SKM-1 treated with dmso at 0.1 percent for 144 hours (cell line): ENCODE data around the gene TMEM176B.

Experiments
- DNase-seq: peaks from one replicate; lab custom pipeline; 2025; ENCODE audit not compliant: unreplicated experiment; lab: John Stamatoyannopoulos, UW

TMEM176B gene

DNA sequence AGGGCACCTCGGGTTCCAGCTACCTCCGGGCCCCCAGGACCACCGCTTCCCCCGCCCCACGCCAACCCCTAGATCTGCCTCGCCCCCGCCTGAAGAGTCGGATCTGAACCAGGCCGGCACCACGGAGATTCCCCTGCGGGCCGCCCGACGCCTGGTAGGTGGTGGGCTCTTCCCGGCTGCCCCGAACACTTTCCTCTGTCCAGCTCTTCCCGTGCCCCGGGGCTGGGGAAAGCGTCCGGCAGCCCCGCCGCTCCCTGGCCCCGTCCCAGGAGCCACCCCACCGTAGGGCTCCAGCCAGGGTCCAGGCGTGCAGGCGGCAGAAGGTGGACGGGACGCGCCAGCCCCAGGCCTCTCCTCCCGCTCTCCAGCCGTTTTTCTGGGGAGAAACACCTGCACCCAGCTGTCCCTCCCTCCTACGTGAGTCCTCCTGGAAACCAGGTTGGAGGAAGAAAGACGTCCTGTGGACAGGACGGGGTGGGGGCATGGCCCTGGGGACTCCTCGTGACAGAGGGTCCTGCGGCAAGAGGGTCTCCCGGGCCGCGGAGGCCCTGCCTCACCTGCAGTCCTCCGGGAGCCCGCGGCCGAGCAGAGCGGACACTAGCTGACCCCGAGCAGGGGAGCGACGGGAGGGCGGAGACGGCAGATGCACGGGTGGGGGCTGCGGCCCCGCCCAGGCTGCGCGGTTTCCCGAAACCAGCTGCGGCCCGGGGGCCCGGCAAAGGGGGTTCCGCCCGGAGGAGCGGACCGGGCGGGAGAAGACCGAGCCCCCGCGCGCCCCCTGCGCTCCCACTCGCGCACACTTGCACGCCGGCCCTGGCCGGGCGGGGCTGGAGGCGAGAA lies at the start of gene TMEM176B:
TMEM176B (minus strand) TSS at position 624 of the 840 bp plus-strand sequence. CDS start 3,795 bp downstream, outside the sequence.
- no peak for DNase-seq

DNA sequence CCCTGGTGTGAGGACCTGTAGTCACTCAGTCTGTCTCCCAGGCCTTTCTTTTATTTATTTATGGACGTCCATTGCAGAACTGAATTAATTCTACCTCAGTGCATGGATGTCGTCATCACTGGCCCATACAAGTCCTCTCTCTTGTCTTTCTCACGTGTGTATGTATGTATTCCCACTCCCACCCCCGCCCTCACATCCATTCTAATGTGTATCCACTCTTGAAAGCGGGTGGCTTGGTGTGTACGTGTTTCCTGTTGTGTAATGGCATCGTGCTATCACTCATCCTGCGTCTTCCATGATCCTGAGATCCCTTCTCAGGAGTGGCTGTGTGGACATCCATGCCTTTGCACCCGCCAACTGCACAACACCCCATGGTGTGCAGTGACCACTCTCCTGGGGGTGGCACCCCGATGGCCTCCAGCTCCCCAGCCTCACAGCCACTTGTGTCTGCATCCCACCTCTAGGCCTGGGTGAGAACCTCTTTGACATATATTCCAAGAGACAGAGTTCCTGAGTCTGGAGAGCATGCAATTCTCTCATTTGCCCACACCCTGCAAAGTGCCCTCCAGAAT lies 49.1 kb upstream of the TMEM176B start:
- no peak for DNase-seq

DNA sequence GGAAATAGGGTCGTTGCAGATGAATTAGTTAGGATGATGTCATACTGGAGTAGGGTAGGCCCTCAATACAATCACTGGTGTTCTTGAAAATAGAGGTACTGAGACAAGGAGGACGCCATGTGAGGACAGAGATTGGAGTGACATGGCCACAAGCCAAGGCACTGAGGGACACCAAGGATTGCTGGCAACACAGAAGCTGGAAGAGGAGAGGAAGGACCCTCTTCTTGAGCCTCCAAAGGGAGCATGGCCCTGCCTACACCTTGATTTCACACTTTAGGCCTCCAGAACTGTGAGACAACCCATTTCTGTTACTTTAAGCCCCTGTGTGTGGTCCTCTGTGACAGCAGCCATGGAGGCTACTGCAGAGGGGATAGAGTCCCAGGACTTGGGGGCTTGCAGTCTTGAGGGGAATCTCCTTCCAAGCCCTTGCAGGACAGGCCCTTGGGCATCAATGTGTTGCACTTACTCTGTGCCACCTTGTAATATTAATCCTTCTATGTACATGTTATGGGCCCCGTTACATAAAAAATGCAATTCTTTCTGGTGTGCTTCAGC lies 48.5 kb upstream of the TMEM176B start:
- no peak for DNase-seq

DNA sequence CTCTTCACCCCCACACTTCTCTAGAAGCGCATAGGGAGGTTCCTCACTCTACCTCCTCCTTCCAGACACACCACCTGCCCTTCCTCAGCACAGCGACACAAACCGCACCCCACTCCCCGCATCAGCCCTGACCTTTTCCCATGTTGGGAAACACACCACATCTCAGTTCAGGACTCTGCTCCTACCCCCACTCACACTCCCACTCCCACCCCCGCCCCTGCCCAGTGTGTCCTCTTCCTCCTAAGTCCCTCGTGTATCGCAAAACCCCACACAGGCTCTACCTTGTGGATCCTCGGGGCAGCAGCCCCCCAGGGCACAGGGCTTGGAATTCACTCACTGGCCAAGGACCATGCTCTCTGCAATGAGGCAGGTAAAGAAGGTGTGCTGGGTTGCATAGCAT lies 47.9 kb upstream of the TMEM176B start:
- no peak for DNase-seq

DNA sequence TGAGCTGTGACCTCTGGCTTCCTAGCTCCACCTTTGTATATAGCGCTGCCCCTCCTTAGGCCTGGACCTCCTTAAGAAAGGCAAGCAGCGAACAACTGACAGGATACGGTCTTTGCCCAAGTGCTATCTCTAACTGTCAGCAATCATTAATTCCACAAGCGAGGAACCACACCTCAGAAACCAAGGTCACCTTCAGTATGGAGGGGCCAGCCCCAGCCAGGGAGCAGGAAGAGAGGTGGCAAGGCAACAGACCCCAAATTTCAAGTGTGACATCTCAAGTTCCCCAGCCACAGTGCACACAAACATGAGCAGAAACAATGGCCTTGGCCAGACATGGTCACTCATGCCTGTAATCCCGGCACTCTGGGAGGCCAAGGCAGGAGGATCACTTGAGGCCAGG lies 47.4 kb upstream of the TMEM176B start:
- DNase-seq = no peak

- no peak for DNase-seq
These were observed 46.3 kb upstream of the TMEM176B start for GRCh38 chr7:150846291-150847115.

DNA sequence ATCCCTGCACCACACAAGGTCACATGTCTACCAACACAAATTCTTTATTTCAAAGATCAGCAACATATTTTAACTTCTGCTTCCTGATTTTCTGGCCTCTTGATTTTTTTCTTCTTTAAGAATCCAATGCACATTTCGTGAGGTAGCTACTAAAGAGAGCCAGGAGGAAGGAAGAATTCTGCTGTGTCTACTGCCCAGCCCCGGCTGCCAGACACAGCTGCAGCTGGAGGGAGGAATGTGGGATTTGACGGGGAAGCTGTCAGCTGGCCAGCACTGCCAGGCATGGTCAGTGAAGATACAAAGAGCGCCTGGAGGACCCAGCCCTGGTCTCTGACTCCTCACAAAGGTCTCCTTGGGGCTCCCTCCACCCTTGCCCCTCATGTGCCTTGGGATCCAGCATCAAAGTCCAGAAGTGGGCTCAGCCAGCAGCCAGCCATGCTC lies 45.3 kb upstream of the TMEM176B start:
- no peak for DNase-seq

- DNase-seq = no peak
These were observed 42.6 kb upstream of the TMEM176B start for GRCh38 chr7:150842716-150843115.

DNA sequence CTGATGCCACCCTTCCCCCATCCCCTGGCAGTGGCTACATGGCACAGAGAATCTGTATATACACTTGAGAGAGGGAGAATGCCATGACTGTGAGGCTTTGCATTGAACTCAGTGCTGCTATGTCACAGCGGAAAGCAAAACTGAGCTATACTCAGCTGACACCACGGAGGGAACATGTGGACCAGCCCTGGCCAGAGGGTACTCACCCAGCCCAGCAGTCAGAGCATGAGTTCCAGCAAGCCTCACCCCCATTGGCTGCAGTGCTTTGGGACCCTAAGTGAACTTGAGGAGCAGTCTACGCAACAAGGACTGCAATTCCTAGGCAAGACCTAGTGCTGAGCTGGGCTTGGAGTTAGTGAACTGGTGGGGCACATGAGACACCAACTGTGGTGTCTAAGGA lies 41.9 kb upstream of the TMEM176B start:
- DNase-seq = no peak

DNA sequence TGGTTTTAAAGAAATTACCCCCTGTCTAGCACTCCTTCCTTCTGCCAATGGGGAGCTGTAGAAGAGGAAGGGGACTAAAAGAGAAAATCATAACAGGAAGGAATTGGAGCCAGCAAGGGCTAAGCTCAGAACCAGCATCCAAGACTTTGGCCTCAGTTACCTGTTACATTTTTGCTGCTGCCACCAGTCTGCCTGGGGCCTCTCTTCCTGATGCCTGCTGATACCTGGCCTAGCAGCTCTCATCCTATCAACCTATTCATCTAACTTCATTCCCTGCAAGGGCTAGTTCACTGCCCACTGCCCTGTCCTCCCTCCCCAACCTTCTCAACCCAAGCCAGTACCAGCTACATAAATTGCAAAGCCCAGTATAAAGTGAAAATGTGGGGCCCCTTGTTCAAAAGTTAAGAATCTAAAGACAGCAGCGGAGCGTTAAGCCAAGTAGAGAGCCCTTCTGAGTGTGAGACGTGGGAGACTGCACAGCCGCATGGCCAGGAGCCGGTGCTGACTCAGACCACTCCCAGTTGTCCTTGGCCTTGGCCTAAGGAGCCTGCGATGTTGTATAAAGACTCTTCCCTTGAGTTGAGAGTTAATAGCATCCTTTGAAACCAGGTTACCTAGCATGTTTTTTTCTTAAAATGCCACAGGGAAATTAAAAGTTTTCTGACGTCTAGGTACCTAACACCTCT lies 38.9 kb upstream of the TMEM176B start:
- DNase-seq = no peak

GRCh38 chr7:150835702-150836280 lies 35.6 kb upstream of the TMEM176B start:
- no peak for DNase-seq

DNA sequence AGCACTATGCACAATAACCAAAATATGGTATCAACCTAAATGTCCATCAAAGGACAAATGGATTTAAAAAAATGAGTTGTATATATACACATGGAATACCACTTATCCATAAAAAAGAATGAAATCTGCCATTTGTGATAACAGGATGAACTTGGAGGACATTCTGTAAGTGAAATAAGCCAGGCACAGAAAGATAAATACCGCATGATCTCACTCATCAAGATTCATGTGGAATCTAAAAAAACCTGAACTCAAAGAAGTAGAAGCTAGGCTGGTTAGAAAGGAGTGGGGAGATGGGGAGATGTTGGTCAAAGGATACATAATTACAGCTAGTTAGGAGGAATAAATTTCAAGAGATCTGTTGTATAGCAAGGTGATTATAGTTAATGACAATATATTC lies 34.9 kb upstream of the TMEM176B start:
- DNase-seq = no peak

GRCh38 chr7:150831851-150832250 lies 31.7 kb upstream of the TMEM176B start:
- DNase-seq = no peak

GRCh38 chr7:150830937-150831336 lies 30.8 kb upstream of the TMEM176B start:
- DNase-seq = no peak

DNA sequence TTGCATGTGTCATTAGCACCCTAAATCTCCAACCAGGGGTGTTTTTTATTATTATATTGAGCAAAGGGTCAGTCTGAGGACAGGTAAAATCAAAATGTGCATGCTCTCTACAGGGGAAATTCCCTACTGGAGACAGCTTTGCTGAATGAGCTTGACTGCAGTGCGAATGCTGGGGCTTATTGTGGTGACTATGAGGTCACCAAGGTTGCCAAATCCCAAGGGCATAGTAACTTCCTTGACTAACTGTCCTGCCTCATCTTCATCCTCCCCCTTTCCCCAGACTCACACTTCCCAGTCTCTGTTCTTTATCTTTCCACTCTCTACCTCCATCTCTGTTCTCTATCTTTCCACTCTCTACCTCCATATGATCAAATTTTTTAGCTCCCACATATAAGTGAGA lies 29.3 kb upstream of the TMEM176B start:
- no peak for DNase-seq

DNA sequence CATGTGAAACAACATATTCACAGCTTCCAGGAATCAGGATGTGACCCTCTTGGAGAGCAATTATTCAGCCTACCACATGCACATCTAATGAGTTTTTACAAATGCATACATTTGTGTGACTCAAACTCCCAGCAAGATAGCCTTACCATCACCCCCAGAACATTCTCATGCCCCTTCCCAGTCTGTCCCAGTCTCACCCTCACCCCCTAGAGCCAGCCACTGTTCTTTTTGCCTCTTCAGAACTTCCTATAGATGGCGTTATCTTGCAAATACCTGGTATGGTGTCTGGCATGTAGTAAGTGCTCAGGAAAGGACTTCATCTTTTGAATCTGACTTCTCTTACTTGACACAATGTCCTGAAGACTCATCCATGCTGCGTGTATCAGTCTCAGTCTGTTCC lies 28.2 kb upstream of the TMEM176B start:
- DNase-seq = no peak

- DNase-seq = no peak
These were observed 26.1 kb upstream of the TMEM176B start for GRCh38 chr7:150826061-150826849.

GRCh38 chr7:150824379-150825177 lies 24.4 kb upstream of the TMEM176B start:
- no peak for DNase-seq
